Lung microvascular endothelial cell (primary cell): ENCODE results near the gene HIPK2. TPM values are rescaled to one million over a fixed set of nuclear protein-coding genes. Genes with fewer than 3 reads are reported as not detected.
A peak's percentile ranks its signal among the peaks of the same experiment; 100 is the strongest.

Experiments
- DNase-seq, 2 donors: peaks; one replicate each; pipeline versions ENCODE4 v3.0.0 to v3.0.0-alpha.2; 2010; ENCODE audit warnings: low read depth in 2 of 2
- total RNA-seq: library from RNA; depleted of rRNA; stranded (reverse); fragments of >200 nt; gene quantifications from 2 replicates; pipeline ENCODE4 v1.2.1, GENCODE V29; 2014

The HIPK2 gene
- total RNA-seq, 1 donor from 2014 or later, result 10.9 TPM

DNA sequence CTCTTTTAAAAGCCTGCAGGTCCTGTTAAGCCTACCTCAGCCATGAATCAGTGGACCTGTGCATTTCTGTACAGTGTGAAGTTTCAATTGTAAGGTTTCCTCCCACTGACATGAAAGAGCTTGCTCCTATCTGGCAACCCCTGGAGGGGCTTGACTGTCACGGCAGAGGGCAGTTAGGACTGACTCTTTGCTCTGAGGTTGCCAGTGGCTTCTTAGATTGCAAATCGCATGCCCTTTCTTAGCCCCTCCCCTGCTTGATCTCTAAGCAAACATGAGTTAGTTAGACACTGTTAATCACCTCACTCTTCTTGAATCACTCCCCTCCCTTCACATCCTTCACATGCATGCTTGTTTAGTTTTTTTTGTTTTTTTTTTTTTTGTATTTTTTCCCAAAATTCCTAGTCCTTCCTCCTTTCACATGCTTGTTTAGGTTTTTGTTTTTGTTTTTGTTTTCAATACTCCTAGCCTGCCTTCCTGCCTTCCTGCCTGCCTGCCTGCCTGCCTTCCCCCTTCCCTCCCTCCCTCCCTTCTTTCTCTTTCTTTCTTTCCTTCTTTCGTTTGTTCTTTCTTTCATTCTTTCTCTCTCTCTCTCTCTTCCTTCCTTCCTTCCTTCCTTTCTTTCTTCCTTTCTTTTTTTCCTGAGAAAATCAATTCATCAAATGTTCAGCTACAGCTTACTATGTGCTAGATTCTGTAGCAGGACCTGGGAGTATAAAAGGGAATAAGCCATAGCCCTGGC, 6.0 kb upstream of the HIPK2 start:
- no peak for DNase-seq

GRCh38 chr7:139782932-139783331, 5.1 kb upstream of the HIPK2 start:
- no peak for DNase-seq

DNA sequence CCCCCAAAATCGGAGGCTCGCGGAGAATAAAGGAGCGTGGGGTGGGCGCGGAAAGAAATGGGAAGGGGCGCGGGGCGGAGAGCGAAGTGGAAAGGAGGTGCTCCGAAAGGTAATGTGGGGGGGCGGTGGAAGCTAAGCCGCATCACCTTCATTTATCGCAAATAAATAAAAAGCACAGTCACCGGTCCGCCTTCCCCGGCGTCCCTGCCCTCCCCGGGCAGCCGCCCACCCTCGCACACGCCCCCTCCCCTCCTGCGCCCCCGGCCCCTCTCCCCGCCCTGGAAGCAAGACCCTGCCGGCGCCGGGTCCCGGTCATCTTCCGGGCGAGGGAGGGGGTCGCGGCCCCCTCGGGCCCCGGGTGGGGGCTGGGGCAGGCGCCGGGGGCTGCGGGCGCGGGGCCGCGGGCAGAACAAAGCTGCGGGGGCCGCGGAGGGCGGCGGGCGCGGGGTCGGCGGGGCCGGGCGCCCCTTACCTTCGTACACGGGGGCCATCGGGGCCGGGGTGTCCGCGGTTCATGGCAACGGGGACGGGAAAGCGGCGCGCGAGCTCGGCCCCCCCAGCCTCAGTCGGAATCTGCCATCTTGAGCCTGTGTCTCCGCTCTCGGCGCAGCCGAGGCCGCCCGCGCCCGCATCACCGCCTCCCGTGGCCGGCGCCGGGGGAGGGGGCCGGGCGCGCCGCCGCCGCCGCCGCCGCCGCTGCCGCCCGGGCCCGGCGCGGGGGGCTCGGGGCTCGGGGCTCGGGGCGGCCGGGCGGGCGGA, 486 bp downstream of the HIPK2 start:
- DNase-seq, result peak; percentile 34 to 42

GRCh38 chr7:139776486-139777132, 1.2 kb downstream of the HIPK2 start:
- DNase-seq, result peak; percentile 51 to 63

DNA sequence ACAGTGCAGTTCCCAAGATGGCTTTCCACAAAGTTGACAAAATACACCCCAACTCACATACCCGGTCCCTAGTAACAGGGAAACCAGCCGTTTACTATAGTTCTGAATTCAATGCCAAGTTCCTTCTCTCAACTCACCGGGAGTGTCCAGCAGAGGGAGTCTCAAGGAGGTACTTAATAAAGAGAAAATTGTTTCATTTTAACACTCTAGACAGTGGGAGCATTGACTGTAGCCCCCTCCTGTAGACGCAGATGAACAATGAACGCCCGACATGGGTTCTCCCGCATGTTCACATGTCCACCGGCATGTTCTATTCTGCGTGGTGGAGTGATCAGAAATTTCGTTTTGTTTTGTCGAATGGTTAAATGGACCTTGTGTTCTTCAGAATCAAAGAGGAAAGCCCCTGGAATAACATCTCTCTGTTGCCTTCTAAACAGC, 1.9 kb downstream of the HIPK2 start:
- peak; percentile 71 to 88 for DNase-seq

DNA sequence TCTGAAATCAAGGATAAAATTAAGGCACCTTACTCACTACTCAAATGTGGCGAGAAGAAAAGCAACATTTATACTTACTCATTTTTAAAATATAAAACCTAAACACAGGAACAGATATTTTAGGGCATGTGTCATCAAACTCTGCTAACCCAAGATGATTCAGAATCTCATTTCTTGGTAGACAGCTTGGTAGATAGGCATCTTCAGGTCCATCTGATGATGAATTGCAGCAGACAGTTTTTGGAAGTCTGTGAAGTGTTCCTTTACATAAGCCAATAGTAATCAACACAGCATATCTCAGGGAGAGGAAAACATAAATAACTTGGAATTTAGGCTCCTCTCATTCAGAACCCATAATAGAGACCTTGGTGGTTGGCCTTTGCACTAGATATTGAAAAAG, 3.4 kb downstream of the HIPK2 start:
- DNase-seq, result peak in 1 of 2 donors; percentile 63

GRCh38 chr7:139773371-139773770, 4.4 kb downstream of the HIPK2 start:
- no peak for DNase-seq

DNA sequence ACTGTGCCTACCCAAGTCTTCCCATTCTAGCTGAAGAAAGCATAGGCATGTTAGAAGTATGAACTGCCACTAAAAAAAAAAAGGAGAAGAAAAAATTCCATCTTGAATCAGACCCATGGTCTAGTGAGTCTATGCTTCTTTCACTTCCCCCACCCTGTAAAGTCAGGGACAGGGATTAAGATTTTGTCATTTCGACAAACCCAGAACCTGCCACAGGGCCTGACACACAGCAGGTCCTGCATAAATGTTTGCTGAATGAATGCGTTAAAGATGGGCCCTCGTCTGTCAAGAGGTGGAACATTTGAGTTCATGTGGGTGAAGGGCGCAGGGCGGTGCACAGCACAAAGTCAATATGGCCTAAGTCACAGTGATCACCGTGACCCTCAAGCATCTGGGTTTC, 4.9 kb downstream of the HIPK2 start:
- DNase-seq, result no peak

GRCh38 chr7:139772115-139772514, 5.7 kb downstream of the HIPK2 start:
- DNase-seq, result no peak

DNA sequence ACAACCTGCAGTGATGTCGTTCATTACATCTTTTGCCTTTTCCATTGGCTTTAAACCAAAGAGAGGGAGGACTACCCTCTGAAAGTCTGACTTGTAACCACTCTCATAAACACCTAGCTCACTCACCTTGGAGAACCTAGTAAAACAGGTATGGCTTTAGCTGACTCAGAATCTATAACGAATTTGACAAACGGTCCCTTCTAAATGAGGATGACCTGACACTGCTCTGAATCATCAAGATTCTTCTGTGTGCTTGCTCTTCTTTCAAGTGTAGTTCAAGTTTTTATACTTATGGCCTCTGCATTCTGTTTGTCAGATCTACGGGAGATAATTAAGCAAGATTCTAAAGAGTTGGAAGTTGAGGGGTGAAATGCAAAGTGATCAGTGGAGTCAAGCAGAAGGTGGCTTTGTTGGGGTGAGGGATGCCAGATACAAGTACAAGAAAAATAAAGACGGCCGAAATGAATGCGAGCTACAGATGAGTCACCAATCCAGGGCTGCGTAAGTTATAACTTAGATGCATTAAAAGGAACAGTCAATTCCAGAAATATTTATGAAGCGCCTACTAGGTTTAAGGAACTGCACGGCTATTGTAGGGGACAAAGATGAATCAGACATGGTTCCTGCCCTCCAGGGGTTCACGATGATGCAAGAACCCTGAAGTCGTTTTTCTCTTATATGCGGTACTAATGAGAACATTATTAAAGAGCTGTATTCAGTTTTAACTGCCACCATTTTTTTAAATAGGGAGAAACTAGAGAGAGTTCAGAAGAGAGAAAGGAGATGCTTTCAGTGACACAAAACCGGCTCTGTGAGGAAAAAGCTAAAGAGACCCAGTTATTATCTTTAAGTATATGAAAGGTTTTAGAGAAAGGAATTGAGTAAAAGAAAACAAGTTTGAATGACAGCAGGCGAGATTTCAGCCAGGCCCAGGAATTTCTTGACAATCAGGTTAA, 6.5 kb downstream of the HIPK2 start:
- DNase-seq, result peak in 1 of 2 donors; percentile 89

- DNase-seq, result no peak
Observed at GRCh38 chr7:139769761-139770160, 8.0 kb downstream of the HIPK2 start.

DNA sequence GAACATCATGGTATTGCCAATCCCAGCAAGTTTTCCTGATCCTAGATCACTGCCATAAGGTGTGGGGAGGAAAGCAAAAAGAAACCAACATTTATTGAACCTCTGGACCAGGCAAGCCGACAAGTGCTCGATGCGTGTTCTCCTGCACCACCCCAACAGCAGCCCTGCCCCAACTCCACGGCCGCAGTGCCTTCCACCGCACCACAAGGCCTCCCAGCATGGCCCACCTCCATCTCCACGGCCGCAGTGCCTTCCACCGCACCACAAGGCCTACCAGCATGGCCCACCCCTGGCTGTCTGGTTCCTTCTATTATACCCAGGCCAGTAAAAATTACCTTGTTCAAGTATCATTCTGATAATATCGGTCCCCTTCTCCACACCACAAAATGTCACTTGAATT, 8.7 kb downstream of the HIPK2 start:
- no peak for DNase-seq

GRCh38 chr7:139768249-139768824, 9.5 kb downstream of the HIPK2 start:
- no peak for DNase-seq

- DNase-seq, result peak in 1 of 2 donors; percentile 47
Observed at GRCh38 chr7:139767561-139767982, 10.2 kb downstream of the HIPK2 start.

- no peak for DNase-seq
Observed at GRCh38 chr7:139765143-139765542, 12.7 kb downstream of the HIPK2 start.

GRCh38 chr7:139763330-139763729, 14.5 kb downstream of the HIPK2 start:
- DNase-seq, result peak in 1 of 2 donors; percentile 41

DNA sequence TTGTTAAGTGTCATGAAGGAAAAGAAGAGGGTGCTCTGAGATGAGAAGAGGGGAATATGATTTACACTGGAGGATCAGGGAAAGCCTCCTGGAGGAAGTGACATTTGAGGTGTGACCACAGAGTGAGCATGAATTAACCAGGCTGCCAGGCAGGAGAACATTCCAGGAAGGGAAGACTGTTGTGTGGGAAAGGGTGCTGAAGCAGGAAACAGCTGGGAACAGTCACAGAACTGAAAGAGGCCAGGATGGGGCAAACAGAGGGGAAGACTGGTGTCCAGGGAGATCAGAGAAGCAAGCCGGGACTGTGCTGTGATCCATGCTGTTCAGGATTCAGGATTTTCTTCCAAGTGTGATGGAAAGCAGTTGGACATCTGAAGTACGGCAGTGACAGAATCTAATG, 14.9 kb downstream of the HIPK2 start:
- peak; percentile 89 to 92 for DNase-seq

DNA sequence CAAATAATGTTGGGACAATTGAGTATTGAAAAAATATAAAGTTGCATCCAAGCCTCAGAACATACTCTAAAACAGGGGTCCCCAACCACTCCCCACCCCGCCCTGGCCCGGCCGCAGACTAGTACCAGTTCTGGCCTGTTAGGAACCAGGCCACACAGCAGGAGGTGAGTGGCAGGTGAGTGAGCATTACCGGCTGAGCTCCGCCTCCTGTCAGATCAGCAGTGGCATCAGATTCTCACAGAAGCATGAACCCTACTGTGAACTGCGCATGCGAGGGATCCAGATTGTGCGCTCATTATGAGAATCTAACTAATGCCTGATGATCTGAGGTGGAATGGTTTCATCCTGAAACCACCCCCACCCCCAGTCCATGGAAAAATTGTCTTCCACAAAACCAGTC, 19.4 kb downstream of the HIPK2 start:
- DNase-seq, result no peak

GRCh38 chr7:139757968-139758367, 19.8 kb downstream of the HIPK2 start:
- no peak for DNase-seq

DNA sequence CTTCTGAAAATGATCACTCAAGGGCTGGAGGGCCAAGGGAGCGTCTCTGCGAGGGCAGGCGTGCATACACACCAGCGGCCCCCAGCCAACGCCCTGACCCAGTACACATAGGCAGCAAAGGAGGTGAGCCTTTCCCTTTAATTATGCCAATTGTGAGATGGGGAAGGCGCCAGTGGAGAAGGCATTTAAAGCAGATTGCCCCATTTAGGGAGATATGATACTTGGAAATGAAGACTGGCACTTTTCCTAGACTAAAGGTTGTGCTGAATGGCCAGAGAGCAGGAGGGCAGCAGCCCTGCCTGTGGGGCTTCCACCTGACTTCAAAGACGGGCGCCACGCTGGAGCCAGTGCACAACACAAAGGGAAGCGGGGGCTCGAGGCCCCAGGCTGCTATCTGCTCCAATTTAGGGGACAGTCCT, 24.1 kb downstream of the HIPK2 start:
- DNase-seq, result no peak
